GM19463 (cell line): ENCODE measurements around the gene SMAGP.

Experiments
- ATAC-seq: cut with Tn5 transposase; IDR thresholded peaks from one replicate; pipeline ENCODE4 v1.9.1; 2021; ENCODE audit warnings: mild to moderate bottlenecking, moderate library complexity; ENCODE audit not compliant: unreplicated experiment

Gene SMAGP

GRCh38 chr12:51198568-51199365, 71.4 kb downstream of the SMAGP start:
- no peak for ATAC-seq

- ATAC-seq = no peak
These were observed 72.3 kb downstream of the SMAGP start for GRCh38 chr12:51197736-51198567.

- no peak for ATAC-seq
These were observed 73.7 kb downstream of the SMAGP start for GRCh38 chr12:51196547-51196946.

GRCh38 chr12:51195841-51196240, 74.4 kb downstream of the SMAGP start:
- no peak for ATAC-seq
